Jurkat, Clone E6-1 (cell line): Measurements from ENCODE around the gene SGK1.
"Not testable (repeated sequence)": the region's sequence is repeated elsewhere in the genome, so short reads cannot be mapped to it uniquely, and the experiment has no call there.

ENCODE experiments used
- DNase-seq: peaks from one replicate; pipeline ENCODE4 v3.0.0-alpha.2; 2011; ENCODE audit warnings: low read depth, low spot score
- H3K4me3 ChIP-seq: 2 replicates; pipeline ENCODE4 v1.5.1; 2011; ENCODE audit warnings: mild to moderate bottlenecking, low read length, control low read depth, moderate library complexity

SGK1 gene

GRCh38 chr6:134330555-134330954 lies 12.6 kb upstream of the SGK1 start:
- no peak overlapping the region for H3K4me3 ChIP-seq
- DNase-seq: no peak

GRCh38 chr6:134328792-134329191 lies 10.9 kb upstream of the SGK1 start:
- DNase-seq: no peak
- H3K4me3 ChIP-seq: no peak overlapping the region

- no peak overlapping the region for H3K4me3 ChIP-seq
- DNase-seq: no peak
Observed at GRCh38 chr6:134328138-134328537, 10.2 kb upstream of the SGK1 start.

GRCh38 chr6:134326192-134326591 lies 8.3 kb upstream of the SGK1 start:
- not testable (repeated sequence) for DNase-seq, H3K4me3 ChIP-seq

- DNase-seq: no peak
- no peak overlapping the region for H3K4me3 ChIP-seq
Observed at GRCh38 chr6:134324766-134325165, 6.9 kb upstream of the SGK1 start.

GRCh38 chr6:134324141-134324540 lies 6.2 kb upstream of the SGK1 start:
- no peak overlapping the region for H3K4me3 ChIP-seq
- no peak for DNase-seq

- no peak overlapping the region for H3K4me3 ChIP-seq
- no peak for DNase-seq
Observed at GRCh38 chr6:134323698-134324097, 5.8 kb upstream of the SGK1 start.

GRCh38 chr6:134323294-134323693 lies 5.4 kb upstream of the SGK1 start:
- DNase-seq: no peak
- no peak overlapping the region for H3K4me3 ChIP-seq

GRCh38 chr6:134322216-134322615 lies 4.3 kb upstream of the SGK1 start:
- no peak overlapping the region for H3K4me3 ChIP-seq
- DNase-seq: no peak

- no peak overlapping the region for H3K4me3 ChIP-seq
- DNase-seq: no peak
Observed at GRCh38 chr6:134321246-134321645, 3.3 kb upstream of the SGK1 start.

GRCh38 chr6:134319686-134320085 lies 1.8 kb upstream of the SGK1 start:
- DNase-seq, H3K4me3 ChIP-seq: not testable (repeated sequence)

GRCh38 chr6:134318974-134319281 lies 1.0 kb upstream of the SGK1 start:
- no peak for DNase-seq
- H3K4me3 ChIP-seq: no peak overlapping the region

- no peak overlapping the region for H3K4me3 ChIP-seq
- DNase-seq: no peak
Observed at GRCh38 chr6:134318236-134318973, 493 bp upstream of the SGK1 start.

GRCh38 chr6:134316733-134317431 lies 1.0 kb downstream of the SGK1 start:
- DNase-seq: no peak
- H3K4me3 ChIP-seq: no peak overlapping the region

GRCh38 chr6:134315974-134316441 lies 1.9 kb downstream of the SGK1 start:
- no peak overlapping the region for H3K4me3 ChIP-seq
- DNase-seq: no peak

- DNase-seq: no peak
- H3K4me3 ChIP-seq: no peak overlapping the region
Observed at GRCh38 chr6:134315189-134315588, 2.7 kb downstream of the SGK1 start.

- H3K4me3 ChIP-seq: no peak overlapping the region
- no peak for DNase-seq
Observed at GRCh38 chr6:134314006-134314821, 3.7 kb downstream of the SGK1 start.

GRCh38 chr6:134312038-134312660 lies 5.8 kb downstream of the SGK1 start:
- no peak for DNase-seq
- H3K4me3 ChIP-seq: no peak overlapping the region

- no peak for DNase-seq
- no peak overlapping the region for H3K4me3 ChIP-seq
Observed at GRCh38 chr6:134310817-134311216, 7.1 kb downstream of the SGK1 start.
